Type B pancreatic cell (in vitro differentiated cells): ENCODE data around the gene COL20A1. TPM values are rescaled to one million over a fixed set of nuclear protein-coding genes. Genes with fewer than 3 reads are reported as not detected.

Source experiments
- DNase-seq: peaks from one replicate; pipeline ENCODE4 v3.0.0; 2021; ENCODE audit warnings: mixed read lengths; ENCODE audit not compliant: unreplicated experiment; ENCODE audit errors: extremely low spot score
- H3K27ac Mint-ChIP-seq: 2 replicates; pipeline ENCODE4 v1.8.0; 2021; ENCODE audit warnings: mild to moderate bottlenecking, mixed read lengths
- H3K27me3 Mint-ChIP-seq: 2 replicates; pipeline ENCODE4 v1.8.0; 2021; ENCODE audit warnings: mixed read lengths
- H3K36me3 Mint-ChIP-seq: 2 replicates; pipeline ENCODE4 v1.8.0; 2021; ENCODE audit warnings: mixed read lengths
- H3K4me1 Mint-ChIP-seq: one replicate; pipeline ENCODE4 v1.8.0; 2021; ENCODE audit warnings: mixed read lengths; ENCODE audit not compliant: unreplicated experiment
- H3K4me3 Mint-ChIP-seq: 2 replicates; pipeline ENCODE4 v1.8.0; 2021; ENCODE audit warnings: mild to moderate bottlenecking, mixed read lengths
- H3K9me3 Mint-ChIP-seq: 2 replicates; pipeline ENCODE4 v1.8.0; 2021; ENCODE audit warnings: mixed read lengths
- total RNA-seq: library from RNA; stranded (reverse); gene quantifications from 2 replicates; pipeline ENCODE4 v1.2.1, GENCODE V29; 2021; ENCODE audit warnings: low replicate concordance
- TF ChIP-seq, protein P1 (sequence below): fragments of 200-600 bp; sonication (generic); conservative IDR thresholded peaks from 2 replicates; pipeline ENCODE4 v1.5.0; 2021; ENCODE audit warnings: antibody characterized with exemption, mild to moderate bottlenecking

The COL20A1 gene
- total RNA-seq, 1 donor from 2014 or later, result 0.36 TPM

DNA sequence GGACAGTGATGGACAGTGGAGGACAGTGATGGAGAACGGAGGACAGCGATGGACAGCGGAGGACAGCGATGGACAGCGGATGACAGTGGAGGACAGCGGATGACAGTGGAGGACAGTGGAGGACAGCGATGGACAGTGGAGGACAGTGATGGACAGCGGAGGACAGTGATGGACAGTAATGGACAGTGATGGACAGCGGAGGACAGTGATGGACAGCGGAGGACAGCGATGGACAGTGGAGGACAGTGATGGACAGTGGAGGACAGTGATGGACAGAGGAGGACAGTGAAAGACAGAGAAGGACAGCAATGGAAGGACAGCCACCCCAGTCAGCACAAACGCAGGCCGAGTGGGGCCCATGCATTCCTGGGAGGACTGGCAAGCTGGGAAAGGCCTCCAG is 35.4 kb upstream of the COL20A1 start:
- Mint-ChIP-seq H3K27ac (no peak overlapping the region), H3K36me3 (no peaks in the 10 kb centered on the region), H3K4me3 (no peak overlapping the region), H3K27me3 (peaks cover 25% of the 10 kb centered on the region), H3K9me3 (no peaks in the 10 kb centered on the region), H3K4me1 (peaks cover 32% of the 10 kb centered on the region)
- DNase-seq, result no peak
- TF ChIP-seq, protein P1, sequence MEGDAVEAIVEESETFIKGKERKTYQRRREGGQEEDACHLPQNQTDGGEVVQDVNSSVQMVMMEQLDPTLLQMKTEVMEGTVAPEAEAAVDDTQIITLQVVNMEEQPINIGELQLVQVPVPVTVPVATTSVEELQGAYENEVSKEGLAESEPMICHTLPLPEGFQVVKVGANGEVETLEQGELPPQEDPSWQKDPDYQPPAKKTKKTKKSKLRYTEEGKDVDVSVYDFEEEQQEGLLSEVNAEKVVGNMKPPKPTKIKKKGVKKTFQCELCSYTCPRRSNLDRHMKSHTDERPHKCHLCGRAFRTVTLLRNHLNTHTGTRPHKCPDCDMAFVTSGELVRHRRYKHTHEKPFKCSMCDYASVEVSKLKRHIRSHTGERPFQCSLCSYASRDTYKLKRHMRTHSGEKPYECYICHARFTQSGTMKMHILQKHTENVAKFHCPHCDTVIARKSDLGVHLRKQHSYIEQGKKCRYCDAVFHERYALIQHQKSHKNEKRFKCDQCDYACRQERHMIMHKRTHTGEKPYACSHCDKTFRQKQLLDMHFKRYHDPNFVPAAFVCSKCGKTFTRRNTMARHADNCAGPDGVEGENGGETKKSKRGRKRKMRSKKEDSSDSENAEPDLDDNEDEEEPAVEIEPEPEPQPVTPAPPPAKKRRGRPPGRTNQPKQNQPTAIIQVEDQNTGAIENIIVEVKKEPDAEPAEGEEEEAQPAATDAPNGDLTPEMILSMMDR, result no peak

DNA sequence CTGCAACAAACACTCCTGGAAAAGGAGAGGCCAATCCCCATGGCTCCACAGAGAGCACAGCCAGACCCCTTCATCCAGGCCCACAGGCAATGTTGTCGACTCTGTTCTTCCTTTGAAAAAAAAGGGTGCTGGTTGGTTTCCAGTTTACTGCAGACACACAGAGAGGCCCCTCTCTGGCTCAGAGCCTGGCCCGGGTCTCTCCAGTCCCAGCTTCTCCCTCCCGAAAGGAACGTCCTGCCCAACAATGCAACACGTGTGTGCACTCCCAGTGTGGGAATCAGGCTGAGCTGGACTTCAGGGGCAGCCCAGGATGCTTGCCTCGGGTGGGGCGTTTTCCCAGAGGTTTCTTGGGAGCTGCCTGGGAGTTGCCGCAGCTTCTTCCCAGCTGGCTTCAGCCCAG is 34.2 kb upstream of the COL20A1 start:
- no peaks in the 10 kb centered on the region for H3K36me3 Mint-ChIP-seq
- DNase-seq, result no peak
- H3K4me1 Mint-ChIP-seq, result peaks cover 26% of the 10 kb centered on the region
- H3K9me3 Mint-ChIP-seq, result no peaks in the 10 kb centered on the region
- H3K27me3 Mint-ChIP-seq, result peaks cover 19% of the 10 kb centered on the region
- H3K4me3 Mint-ChIP-seq, result no peak overlapping the region
- no peak overlapping the region for H3K27ac Mint-ChIP-seq
- TF ChIP-seq, protein P1, result no peak

DNA sequence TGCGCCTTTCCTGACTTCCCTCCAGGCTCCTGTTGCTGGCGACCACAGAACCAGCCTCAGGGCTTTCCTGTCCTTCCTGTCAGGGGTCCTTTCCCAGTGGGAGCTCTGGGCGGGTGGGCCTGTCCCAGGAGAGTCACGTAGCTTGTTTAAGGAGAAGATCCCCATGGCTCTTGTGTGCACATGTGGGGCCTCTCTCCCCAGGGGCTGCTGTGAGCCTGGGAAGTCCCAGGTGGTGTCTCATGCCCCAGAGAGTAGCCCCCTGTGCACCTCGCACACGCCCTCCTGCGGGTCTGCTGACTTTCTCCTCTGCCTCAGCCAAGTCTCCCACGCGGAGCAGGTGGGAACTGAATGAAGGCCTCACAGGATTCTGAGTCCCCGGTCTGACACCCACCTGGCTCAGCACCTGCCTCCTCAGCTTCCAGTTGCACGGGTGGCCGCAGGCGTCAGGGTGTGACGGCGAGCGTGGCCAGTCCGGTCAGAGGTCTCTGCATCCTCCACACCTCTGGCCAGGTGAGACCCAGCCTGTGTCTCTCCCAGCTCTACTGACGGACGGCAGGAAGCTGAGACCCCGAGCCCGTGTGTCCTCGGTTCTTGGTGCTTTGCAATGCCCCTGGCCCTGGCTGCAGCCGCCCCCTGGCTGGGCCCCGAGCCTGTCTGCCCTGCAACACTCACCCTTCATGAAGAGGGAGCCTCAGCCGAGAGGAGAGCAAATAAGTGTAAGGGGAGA is 33.1 kb upstream of the COL20A1 start:
- TF ChIP-seq, protein P1, result no peak
- H3K4me1 Mint-ChIP-seq, result peaks cover 29% of the 10 kb centered on the region
- no peak for DNase-seq
- H3K9me3 Mint-ChIP-seq, result no peaks in the 10 kb centered on the region
- no peaks in the 10 kb centered on the region for H3K36me3 Mint-ChIP-seq
- H3K27me3 Mint-ChIP-seq, result peaks cover 16% of the 10 kb centered on the region
- H3K27ac Mint-ChIP-seq, result no peak overlapping the region
- no peak overlapping the region for H3K4me3 Mint-ChIP-seq

DNA sequence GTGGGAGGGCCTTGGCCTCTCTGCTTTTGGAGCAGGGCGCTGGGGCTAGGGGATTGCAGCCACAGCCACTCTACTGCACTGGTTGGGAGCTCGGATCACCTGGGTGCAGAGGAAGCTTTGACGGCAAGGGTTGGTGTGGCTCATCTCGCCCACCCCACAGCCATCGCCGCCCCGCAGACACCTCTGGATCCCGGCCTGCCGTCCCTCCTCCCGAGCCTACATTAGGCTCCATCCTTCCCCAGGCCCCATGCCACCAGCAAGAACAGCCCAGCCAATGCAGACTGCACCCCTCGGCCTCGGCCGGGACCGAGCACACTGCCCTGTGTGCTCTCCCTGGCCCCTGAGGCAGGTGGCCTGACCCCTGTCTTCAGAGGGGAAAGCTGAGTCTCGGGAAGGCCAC is 32.5 kb upstream of the COL20A1 start:
- no peak for DNase-seq
- TF ChIP-seq, protein P1, result no peak
- Mint-ChIP-seq H3K9me3 (no peaks in the 10 kb centered on the region), H3K4me1 (peaks cover 23% of the 10 kb centered on the region), H3K36me3 (no peaks in the 10 kb centered on the region), H3K27me3 (peaks cover 10% of the 10 kb centered on the region), H3K4me3 (no peak overlapping the region), H3K27ac (no peak overlapping the region)

DNA sequence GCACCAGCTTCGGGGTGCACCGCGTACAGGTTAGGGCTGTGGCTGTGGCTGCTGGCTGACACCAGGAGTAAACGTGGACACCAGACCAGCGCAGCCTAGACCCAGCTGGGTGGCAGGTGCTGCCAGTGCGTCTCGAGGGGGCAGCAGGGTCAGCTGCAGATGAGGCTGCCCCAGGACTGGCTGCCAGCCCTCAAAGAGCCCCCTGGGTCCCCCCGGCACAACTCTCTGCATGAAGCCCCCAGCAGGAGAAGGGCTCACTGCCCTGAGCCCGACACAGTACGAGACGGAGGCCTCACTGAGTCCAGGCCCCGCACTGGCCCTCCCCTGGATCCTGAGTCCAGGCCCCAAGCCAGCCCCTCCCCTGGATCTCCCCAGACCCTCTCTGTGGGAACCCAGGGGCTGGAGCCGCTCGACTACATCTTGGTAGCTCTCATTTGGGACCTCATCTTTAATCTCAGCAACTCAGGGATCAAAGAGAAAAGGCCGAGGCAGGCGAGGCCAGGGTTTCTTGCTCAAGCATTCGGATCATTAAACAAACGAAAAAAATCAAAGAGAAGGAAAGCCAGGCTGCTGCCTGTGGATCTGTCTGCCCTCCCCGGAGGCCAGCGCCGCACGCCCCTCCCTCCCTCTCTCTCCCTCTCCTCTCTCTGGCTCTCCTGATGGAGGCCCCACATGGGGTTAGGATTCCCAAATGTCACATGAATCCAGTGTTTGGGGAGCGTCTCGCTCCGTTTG is 31.8 kb upstream of the COL20A1 start:
- H3K4me3 Mint-ChIP-seq, result peak overlapping the region; percentile 57
- H3K9me3 Mint-ChIP-seq, result no peaks in the 10 kb centered on the region
- peaks cover 4% of the 10 kb centered on the region for H3K27me3 Mint-ChIP-seq
- peak overlapping the region; percentile 41 for H3K27ac Mint-ChIP-seq
- DNase-seq, result no peak
- TF ChIP-seq, protein P1, result no peak
- H3K36me3 Mint-ChIP-seq, result no peaks in the 10 kb centered on the region
- peaks cover 18% of the 10 kb centered on the region for H3K4me1 Mint-ChIP-seq
